Hepatic stellate cell (primary cell): Measurements from ENCODE around the gene CIAPIN1.
"Not testable (repeated sequence)": the region's sequence is repeated elsewhere in the genome, so short reads cannot be mapped to it uniquely, and the experiment has no call there.

Experiments used
- DNase-seq: peaks from one replicate; pipeline ENCODE4 v3.0.0; 2011; ENCODE audit warnings: low spot score

Gene CIAPIN1

GRCh38 chr16:57406881-57407280, 40.3 kb downstream of the CIAPIN1 start:
- no peak for DNase-seq

DNA sequence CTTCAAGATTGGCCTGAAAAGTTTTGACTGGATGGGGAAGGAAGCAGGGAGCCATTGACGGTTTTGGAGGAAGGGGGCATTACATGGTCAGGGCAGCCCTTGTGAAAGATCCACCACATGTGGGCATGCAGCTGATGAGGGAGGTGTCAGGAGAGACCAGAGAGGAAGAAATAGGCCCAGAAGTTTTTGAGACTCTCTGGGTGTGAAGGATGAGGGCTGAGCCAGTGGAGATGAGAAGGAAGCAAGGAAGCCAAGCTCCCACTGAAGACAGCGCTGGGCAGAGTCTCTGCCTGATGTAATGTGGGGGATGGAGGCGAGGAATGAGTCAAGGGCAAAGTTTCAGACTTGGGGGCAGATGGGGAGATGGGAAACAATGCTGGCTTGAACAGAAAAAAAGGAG, 42.1 kb downstream of the CIAPIN1 start:
- DNase-seq, result no peak

DNA sequence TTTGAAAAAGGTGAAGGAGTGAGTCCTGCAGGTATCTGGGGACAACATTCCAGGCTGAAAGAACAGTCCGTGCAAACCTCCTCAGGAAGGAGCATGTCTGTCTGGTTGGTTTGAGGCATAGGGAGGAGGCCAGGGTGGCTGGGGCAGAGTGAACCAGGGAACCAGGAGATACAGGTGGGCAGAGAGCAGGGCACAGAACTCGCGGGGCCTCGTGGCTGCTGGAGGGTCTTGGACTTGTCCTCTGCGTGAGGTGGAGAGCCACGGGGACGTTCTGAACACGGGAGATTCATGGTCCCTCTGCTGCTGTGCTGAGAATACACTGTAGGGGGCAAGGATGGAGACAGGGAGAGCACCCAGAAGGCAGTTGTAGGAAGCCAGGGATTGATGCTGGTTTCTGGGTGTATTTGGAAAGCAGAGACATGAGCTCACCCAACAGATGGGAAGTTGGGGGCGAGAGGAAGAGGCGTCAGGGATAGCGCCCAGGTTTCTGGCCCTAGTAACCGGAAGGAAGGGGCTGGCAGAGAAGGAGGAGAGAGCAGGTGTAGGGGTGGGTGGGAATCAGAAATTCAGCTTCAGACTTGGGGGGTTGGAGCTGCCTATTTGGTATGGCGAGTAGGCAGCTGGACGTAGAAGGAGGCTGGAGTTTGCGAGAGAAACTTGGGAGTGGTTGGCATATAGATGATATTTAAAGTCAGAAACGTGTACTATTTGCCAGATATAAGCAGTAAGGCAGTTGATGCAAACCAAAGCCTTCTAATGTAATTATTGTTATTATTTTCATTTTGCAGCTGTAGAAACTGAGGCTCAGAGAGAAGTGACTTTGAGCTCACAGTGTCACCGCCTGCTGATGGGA, 43.0 kb downstream of the CIAPIN1 start, which contains the start of gene CCL17:
CCL17 (plus strand) TSS at position 803 of the 853 bp plus-strand sequence. CDS start 9,166 bp downstream, outside the sequence.
- no peak for DNase-seq

- no peak for DNase-seq
Observed at GRCh38 chr16:57401943-57402640, 45.1 kb downstream of the CIAPIN1 start.

DNA sequence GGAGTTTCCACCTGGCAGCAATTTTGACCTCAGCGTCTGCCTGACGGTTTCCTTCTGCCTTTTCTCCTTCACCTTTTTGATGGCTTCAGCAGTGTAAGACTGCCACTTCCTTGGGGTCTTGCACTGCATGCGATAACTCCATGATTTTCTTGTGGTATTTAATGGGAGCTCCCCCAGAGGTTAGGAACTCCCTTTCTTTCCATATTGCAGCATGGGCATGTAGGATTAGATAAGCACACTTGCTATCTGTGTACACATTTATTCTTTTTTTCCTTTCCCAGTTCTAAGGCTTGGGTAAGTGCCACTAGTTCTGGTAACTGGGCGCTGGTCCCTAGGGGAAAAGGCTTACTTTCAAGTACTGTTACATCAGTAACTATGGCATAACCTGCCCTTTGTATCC, 49.7 kb downstream of the CIAPIN1 start:
- DNase-seq, result not testable (repeated sequence)

GRCh38 chr16:57396786-57397185, 50.4 kb downstream of the CIAPIN1 start:
- DNase-seq, result no peak

DNA sequence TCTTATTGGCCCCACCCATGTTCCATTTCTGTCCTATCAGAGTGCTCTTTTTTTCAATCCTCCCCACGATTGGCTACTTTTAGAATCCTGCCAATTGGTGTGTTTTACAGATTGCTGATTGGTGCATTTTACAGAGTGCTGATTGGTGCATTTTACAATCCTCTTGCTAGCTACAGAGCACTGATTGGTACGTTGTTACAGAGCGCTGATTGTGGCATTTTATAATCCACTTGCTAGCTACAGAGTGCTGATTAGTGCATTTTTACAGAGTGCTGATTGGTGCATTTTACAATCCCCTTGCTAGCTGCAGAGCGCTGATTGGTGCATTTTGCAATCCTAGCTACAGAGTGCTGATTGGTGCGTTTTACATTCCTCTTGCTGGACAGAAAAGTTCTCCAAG, 52.2 kb downstream of the CIAPIN1 start:
- DNase-seq, result no peak

GRCh38 chr16:57394444-57394843, 52.7 kb downstream of the CIAPIN1 start:
- no peak for DNase-seq

GRCh38 chr16:57392694-57393093, 54.5 kb downstream of the CIAPIN1 start:
- DNase-seq, result no peak

DNA sequence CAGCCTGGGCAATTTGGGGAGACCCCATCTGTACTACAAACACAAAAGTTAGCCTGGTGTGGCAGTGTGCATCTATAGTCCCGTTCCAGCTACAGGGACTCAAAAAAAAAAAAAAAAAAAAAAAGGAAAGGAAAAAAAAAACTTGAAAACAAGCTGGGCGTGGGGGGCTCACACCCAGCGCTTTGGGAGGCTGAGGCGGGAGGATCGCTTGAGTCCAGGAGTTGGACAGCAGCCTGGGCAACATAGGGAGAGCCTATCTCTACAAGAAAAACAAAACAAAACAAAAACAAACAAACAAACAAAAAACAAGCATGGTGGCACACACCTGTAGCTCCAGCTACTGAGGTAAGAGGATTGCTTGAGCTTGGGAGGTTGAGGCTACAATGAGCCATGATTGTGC, 55.5 kb downstream of the CIAPIN1 start:
- no peak for DNase-seq

DNA sequence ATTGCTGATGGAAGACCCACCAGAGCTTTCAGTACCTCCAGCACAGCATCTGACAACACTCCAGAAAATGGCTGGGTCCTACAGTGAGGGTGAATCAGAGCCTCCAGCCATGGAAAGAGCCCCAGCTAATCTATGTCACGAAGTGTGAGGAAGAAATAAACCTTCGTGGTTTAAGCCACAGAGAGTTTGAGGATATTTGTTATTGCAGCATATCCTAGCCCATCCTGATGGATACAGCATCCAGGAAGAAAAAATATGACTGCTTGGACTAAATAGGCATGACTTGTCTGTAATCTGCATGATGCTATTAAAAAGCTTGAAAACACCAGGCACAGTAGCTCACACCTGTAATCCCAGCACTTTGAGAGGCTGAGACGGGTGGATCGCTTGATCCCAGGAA, 55.9 kb downstream of the CIAPIN1 start:
- no peak for DNase-seq

GRCh38 chr16:57390636-57391295, 56.4 kb downstream of the CIAPIN1 start:
- DNase-seq, result no peak

- DNase-seq, result no peak
Observed at GRCh38 chr16:57389087-57389468, 58.1 kb downstream of the CIAPIN1 start.

DNA sequence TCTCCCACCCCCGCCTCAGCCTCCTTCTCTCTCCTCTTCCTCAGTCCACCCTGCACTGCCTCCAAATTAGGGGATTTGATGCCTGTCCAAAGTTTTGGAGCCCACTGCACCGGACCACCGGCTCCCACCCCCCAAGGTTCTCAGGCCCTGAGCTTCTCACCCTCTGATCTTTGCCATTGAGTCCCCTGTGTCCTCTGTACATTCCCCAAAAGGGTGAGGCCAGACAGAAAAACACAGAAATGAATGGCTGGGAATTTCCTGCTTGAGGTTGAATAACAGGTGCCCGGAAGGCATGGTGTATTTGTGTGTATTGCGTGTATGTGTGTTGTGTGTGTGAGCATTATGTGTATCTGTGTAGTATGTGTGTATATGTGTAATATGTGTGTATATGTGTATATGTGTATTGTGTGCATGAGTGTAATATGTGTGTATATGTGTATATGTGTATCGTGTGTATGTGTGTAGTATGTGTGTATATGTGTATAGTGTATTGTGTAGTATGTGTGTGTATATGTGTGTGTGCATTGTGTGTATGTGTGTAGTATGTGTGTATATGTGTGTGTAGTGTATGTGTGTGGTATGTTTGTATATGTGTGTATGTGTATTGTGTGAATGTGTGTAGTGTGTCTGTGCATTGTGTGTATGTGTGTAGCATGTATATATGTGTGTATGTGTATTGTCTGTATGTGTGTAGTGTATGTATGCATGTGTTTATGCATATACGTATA, 58.7 kb downstream of the CIAPIN1 start:
- no peak for DNase-seq

DNA sequence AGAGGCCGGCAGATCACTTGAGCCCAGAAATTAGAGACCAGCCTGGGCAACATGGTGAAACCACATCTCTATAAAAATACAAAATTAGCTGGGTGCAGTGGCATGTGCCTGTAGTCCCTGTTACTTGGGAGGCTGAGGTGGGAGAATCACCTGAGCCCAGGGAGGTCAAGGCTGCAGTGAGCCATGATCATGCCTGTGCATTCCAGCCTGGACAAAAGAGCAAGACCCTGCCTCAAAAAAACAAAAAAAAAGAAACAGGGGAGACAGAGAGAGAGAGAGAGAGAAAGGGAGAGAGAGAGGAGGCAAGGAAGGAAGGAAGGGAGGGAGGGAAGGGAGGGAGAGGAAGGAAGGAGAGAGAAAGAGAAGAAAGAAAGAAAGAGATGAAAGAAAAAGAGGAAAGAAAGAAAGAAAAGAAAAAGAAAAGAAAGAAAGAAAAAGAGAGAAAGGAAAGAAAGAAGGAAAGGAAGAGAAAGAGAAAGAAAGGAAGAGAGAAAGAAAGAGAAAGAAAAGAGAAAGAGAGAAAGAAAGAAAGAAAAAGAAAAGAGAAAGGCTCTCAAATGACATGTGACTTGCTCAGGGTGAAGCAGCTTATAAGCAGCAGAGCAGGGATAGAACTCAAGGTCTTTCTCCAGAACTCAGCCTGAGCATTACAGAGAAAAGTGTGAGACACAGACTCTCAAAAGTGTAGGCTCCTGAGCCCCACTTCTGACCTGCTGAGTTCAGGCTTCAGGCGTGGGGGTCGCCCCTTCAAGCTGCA, 59.4 kb downstream of the CIAPIN1 start:
- DNase-seq, result no peak

GRCh38 chr16:57386381-57386951, 60.7 kb downstream of the CIAPIN1 start:
- DNase-seq, result peak; percentile 75

GRCh38 chr16:57385083-57385482, 62.1 kb downstream of the CIAPIN1 start:
- no peak for DNase-seq

DNA sequence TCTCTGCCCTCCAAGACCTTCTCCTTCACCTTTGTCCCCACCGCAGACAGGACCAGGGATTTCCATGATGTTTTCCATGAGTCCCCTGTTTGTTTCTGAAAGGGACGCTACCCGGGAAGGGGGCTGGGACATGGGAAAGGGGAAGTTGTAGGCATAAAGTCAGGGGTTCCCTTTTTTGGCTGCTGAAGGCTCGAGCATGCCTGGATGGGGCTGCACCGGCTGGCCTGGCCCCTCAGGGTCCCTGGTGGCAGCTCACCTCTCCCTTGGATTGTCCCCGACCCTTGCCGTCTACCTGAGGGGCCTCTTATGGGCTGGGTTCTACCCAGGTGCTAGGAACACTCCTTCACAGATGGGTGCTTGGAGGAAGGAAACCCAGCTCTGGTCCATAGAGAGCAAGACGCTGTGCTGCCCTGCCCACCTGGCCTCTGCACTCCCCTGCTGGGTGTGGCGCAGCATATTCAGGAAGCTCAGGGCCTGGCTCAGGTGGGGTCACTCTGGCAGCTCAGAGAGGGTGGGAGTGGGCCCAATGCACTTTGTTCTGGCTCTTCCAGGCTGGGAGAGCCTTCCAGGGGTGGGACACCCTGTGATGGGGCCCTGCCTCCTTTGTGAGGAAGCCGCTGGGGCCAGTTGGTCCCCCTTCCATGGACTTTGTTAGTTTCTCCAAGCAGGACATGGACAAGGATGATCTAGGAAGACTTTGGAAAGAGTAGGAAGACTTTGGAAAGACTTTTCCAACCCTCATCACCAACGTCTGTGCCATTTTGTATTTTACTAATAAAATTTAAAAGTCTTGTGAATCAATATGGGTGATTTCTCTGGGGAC, 62.7 kb downstream of the CIAPIN1 start:
- no peak for DNase-seq

DNA sequence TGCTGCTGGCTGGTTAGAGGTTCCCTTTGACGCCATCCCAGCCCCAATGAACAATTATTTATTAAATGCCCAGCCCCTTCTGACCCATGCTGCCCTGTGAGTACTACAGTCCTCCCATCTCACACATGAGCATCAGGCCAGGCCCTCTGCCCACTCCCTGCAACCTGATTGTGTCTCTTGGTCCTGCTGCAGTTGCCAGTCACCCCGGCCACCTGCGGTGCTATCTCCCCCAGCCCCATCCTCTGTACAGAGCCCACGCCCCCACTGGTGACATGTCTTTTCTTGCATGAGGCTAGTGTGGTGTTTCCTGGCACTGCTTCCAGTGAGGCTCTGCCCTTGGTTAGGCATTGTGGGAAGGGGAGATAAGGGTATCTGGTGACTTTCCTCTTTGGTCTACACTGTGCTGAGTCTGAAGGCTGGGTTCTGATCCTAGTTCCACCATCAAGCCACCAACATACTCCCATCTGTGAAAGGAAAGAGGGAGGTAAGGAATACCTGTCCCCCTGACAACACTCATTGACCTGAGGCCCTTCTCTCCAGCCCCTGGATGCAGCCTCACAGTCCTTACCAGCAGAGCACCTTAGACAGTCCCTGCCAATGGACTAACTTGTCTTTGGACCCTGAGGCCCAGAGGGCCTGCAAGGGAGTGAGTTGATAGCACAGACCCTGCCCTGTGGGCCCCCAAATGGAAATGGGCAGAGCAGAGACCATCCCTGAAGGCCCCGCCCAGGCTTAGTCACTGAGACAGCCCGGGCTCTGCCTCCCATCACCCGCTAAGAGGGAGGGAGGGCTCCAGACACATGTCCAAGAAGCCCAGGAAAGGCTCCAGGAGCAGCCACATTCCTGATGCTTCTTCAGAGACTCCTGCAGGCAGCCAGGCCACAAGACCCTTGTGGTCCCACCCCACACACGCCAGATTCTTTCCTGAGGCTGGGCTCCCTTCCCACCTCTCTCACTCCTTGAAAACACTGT, 63.6 kb downstream of the CIAPIN1 start:
- DNase-seq, result peak; percentile 51
